HepG2 (cell line): Measurements from ENCODE around the gene PGM3.

ENCODE experiments used
- CTCF ChIP-seq: sonication (generic); formaldehyde crosslinking; IDR thresholded peaks from 2 replicates; pipeline ENCODE4 v1.5.0; 2020; ENCODE audit warnings: mild to moderate bottlenecking, missing genetic modification reagents, moderate library complexity
- GLMP ChIP-seq: sonication (generic); formaldehyde crosslinking; IDR thresholded peaks from 2 replicates; pipeline ENCODE4 v1.9.0; 2021; ENCODE audit warnings: missing genetic modification reagents, mild to moderate bottlenecking, borderline replicate concordance
- NONO ChIP-seq, 2 experiments: fragments of 450-650 bp in 1 of 2; sonication (generic) in 1 of 2; formaldehyde crosslinking in 1 of 2; IDR thresholded peaks in 1 of 2; conservative IDR thresholded peaks in 1 of 2; 2 replicates each; pipeline versions ENCODE4 v1.6.1 to v1.8.0; 2017 to 2022; ENCODE audit warnings: mild to moderate bottlenecking in 1 of 2, missing genetic modification reagents in 1 of 2, moderate library complexity in 1 of 2
- SMC3 ChIP-seq: IDR thresholded peaks from 2 replicates; pipeline ENCODE4 v1.6.1; 2011; ENCODE audit warnings: low read length, improper control_type of control experiment
- TAF1 ChIP-seq: sonication (generic); formaldehyde crosslinking; IDR thresholded peaks from 2 replicates; pipeline ENCODE4 v1.4.0; 2020; ENCODE audit warnings: missing genetic modification reagents
- THAP7 ChIP-seq: sonication (generic); formaldehyde crosslinking; IDR thresholded peaks from 2 replicates; pipeline ENCODE4 v1.8.1; 2023; ENCODE audit warnings: mild to moderate bottlenecking, missing genetic modification reagents

- TF ChIP-seq CTCF (CRISPR knock-in tag): no peak
- TF ChIP-seq GLMP (CRISPR knock-in tag): no peak
- no peak for TF ChIP-seq THAP7 (CRISPR knock-in tag)
- no peak for TF ChIP-seq SMC3
- no peak for TF ChIP-seq TAF1
- TF ChIP-seq NONO (IDR thresholded peaks at IDR 0.05): no peak
- TF ChIP-seq NONO (CRISPR knock-in tag; conservative IDR thresholded peaks at IDR 0.05): no peak
Observed at GRCh38 chr6:83138118-83138722, 54.8 kb downstream of the PGM3 start.
